Keratinocyte (primary cell): ENCODE measurements around the gene PLAAT5. TPM values are rescaled to one million over a fixed set of nuclear protein-coding genes. Genes with fewer than 3 reads are reported as not detected.

Experiments used
- DNase-seq: peaks from one replicate; pipeline ENCODE4 v3.0.0-alpha.2; 2011; ENCODE audit warnings: low read depth, missing footprints, low spot score
- FAIRE-seq: peaks from 2 replicates; lab custom pipeline; 2011; peaks lifted over from hg19 to GRCh38; lab: Jason Lieb, UNC
- H2AFZ ChIP-seq: 2 replicates; pipeline ENCODE4 v1.6.0; 2012; ENCODE audit warnings: low read length, control low read depth, inconsistent platforms; ENCODE audit not compliant: control insufficient read depth
- H3K27ac ChIP-seq: 2 replicates; pipeline ENCODE4 v1.5.1; 2011; ENCODE audit warnings: low read length; ENCODE audit not compliant: control insufficient read depth, insufficient read depth
- H3K27me3 ChIP-seq: 3 replicates; pipeline ENCODE4 v1.6.0; 2011; ENCODE audit warnings: low read length; ENCODE audit not compliant: control insufficient read depth, insufficient read depth; ENCODE audit errors: extremely low read depth
- H3K36me3 ChIP-seq, 2 experiments: 2 replicates in 1 of 2; 3 replicates in 1 of 2; pipeline ENCODE4 v1.5.1; 2011; ENCODE audit warnings: low read length in 2 of 2, mild to moderate bottlenecking in 1 of 2; ENCODE audit not compliant: control insufficient read depth in 2 of 2, insufficient read depth in 2 of 2; ENCODE audit errors: extremely low read depth in 1 of 2
- H3K4me1 ChIP-seq: 3 replicates; pipeline ENCODE4 v1.5.1; 2011; ENCODE audit warnings: low read length; ENCODE audit not compliant: control insufficient read depth, insufficient read depth; ENCODE audit errors: extremely low read depth
- H3K4me2 ChIP-seq: 3 replicates; pipeline ENCODE4 v1.6.0; 2011; ENCODE audit warnings: low read depth, low read length; ENCODE audit not compliant: control insufficient read depth, insufficient read depth; ENCODE audit errors: extremely low read depth
- H3K4me3 ChIP-seq, 3 experiments: fragments of 200-600 bp in 1 of 3; sonication (generic) in 1 of 3; 2 replicates in 2 of 3; 3 replicates in 1 of 3; pipeline ENCODE4 v1.5.1; 2011 to 2016; ENCODE audit warnings: low read length in 3 of 3, mild to moderate bottlenecking in 3 of 3, control low read depth in 2 of 3, inconsistent platforms in 1 of 3, low read depth in 1 of 3, mixed read lengths in 1 of 3, mixed run types in 1 of 3, moderate library complexity in 1 of 3; ENCODE audit not compliant: control insufficient read depth in 2 of 3, insufficient read depth in 2 of 3; ENCODE audit errors: extremely low read depth in 1 of 3
- H3K79me2 ChIP-seq: 2 replicates; pipeline ENCODE4 v1.6.0; 2012; ENCODE audit warnings: low read length; ENCODE audit not compliant: control insufficient read depth, insufficient read depth
- H3K9ac ChIP-seq: 3 replicates; pipeline ENCODE4 v1.6.0; 2011; ENCODE audit warnings: low read length; ENCODE audit not compliant: control insufficient read depth, insufficient read depth; ENCODE audit errors: extremely low read depth
- H3K9me1 ChIP-seq: 3 replicates; pipeline ENCODE4 v1.6.0; 2011; ENCODE audit warnings: low read length; ENCODE audit not compliant: control insufficient read depth, insufficient read depth; ENCODE audit errors: extremely low read depth
- H3K9me3 ChIP-seq: 2 replicates; pipeline ENCODE4 v1.5.1; 2012; ENCODE audit warnings: low read depth, low read length; ENCODE audit not compliant: control insufficient read depth
- H4K20me1 ChIP-seq: 3 replicates; pipeline ENCODE4 v1.6.0; 2011; ENCODE audit warnings: low read length; ENCODE audit not compliant: control insufficient read depth, insufficient read depth; ENCODE audit errors: extremely low read depth
- CTCF ChIP-seq, 3 experiments: IDR thresholded peaks in 1 of 3; conservative IDR thresholded peaks in 1 of 3; optimal IDR thresholded peaks in 1 of 3; 2 replicates in 2 of 3; 3 replicates in 1 of 3; pipeline versions ENCODE3 to v1.5.1; 2011; ENCODE audit warnings: low read length in 3 of 3, mild to moderate bottlenecking in 3 of 3, moderate library complexity in 2 of 3, control low read depth in 1 of 3, inconsistent platforms in 1 of 3; ENCODE audit not compliant: insufficient read depth in 2 of 3; ENCODE audit errors: extremely low read depth in 1 of 3
- EZH2 ChIP-seq: IDR thresholded peaks from one replicate; pipeline ENCODE4 v1.6.1; 2012; ENCODE audit warnings: inconsistent platforms, mild to moderate bottlenecking, low read length, moderate library complexity
- dilution Hi-C: fragments of 300-500 bp; cut with MboI; formaldehyde crosslinking; loops from one replicate; pipeline ENCODE4 v1.7.0; 2020; ENCODE audit warnings: low sequenced_read_pairs; ENCODE audit not compliant: extremely low pct_ligation_motif_present
- polyA plus RNA-seq, 5 experiments: library from polyadenylated mRNA; depleted of rRNA in 3 of 5; stranded (reverse) in 3 of 5; stranded (forward) in 1 of 5; unstranded in 1 of 5; fragments of >200 nt; gene quantifications; 1 replicate in 1 of 5; 2 replicates in 3 of 5; 3 replicates in 1 of 5; pipeline versions ENCODE4 v1.2.1 to v1.2.3, GENCODE V29; 2011 to 2012; ENCODE audit warnings: missing spikeins in 2 of 5, low read depth in 1 of 5, low replicate concordance in 1 of 5

The PLAAT5 gene
- polyA plus RNA-seq, 1 donor (not counting 4 experiments of a cell fraction or from before 2014, with no cell fraction given), result not detected

DNA sequence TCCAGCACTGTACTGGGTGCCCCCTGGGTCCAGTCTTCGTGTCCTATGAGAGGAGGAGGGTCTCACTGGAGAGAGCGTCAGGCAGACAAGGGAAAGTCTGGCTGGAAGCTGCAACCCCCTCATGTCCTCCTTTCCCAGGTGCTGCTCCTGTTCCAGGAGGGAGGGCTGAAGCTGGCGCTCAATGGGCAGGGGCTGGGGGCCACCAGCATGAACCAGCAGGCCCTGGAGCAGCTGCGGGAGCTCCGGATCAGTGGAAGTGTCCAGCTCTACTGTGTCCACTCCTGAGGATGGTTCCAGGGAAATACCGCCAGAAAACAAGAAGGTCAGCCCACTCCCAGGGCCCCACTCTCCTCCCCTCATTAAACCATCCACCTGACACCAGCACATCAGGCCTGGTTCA lies 25.1 kb upstream of the PLAAT5 start:
- Histone ChIP-seq H3K4me3 (no peak overlapping the region), H2AFZ (no peak overlapping the region), H3K4me1 (no peaks in the 10 kb centered on the region), H3K36me3 (no peaks in the 10 kb centered on the region), H4K20me1 (no peaks in the 10 kb centered on the region), H3K9me3 (no peaks in the 10 kb centered on the region), H3K27me3 (no peaks in the 10 kb centered on the region), H3K9me1 (no peaks in the 10 kb centered on the region), H3K27ac (no peak overlapping the region), H3K9ac (no peak overlapping the region), H3K79me2 (no peaks in the 10 kb centered on the region), H3K4me2 (no peak overlapping the region)
- TF ChIP-seq EZH2, result no peak
- TF ChIP-seq CTCF (optimal IDR thresholded peaks at IDR 0.05 in 1 of 3, IDR thresholded peaks at IDR 0.05 in 1 of 3, conservative IDR thresholded peaks at IDR 0.05 in 1 of 3; ENCODE audit: extremely low read depth in 1 of 3, insufficient read depth in 2 of 3, low read length in 3 of 3), result no peak
- dilution Hi-C loops, result no loop called here
- FAIRE-seq (no peak), DNase-seq (no peak)

GRCh38 chr11:63512816-63513215 lies 21.8 kb upstream of the PLAAT5 start:
- Histone ChIP-seq H3K9me3 (no peaks in the 10 kb centered on the region), H3K27ac (no peak overlapping the region), H3K27me3 (no peaks in the 10 kb centered on the region), H3K79me2 (no peaks in the 10 kb centered on the region), H3K4me1 (no peaks in the 10 kb centered on the region), H3K9me1 (no peaks in the 10 kb centered on the region), H2AFZ (no peak overlapping the region), H3K4me3 (no peak overlapping the region), H3K4me2 (no peak overlapping the region), H3K36me3 (no peaks in the 10 kb centered on the region), H4K20me1 (no peaks in the 10 kb centered on the region), H3K9ac (no peak overlapping the region)
- dilution Hi-C loops, result no loop called here
- no peak for FAIRE-seq
- no peak for DNase-seq
- TF ChIP-seq EZH2 (no peak), CTCF (optimal IDR thresholded peaks at IDR 0.05 in 1 of 3, IDR thresholded peaks at IDR 0.05 in 1 of 3, conservative IDR thresholded peaks at IDR 0.05 in 1 of 3; ENCODE audit: extremely low read depth in 1 of 3, insufficient read depth in 2 of 3, low read length in 3 of 3) (no peak)
